ENCODE data around the gene CYBB.

The CYBB gene

DNA sequence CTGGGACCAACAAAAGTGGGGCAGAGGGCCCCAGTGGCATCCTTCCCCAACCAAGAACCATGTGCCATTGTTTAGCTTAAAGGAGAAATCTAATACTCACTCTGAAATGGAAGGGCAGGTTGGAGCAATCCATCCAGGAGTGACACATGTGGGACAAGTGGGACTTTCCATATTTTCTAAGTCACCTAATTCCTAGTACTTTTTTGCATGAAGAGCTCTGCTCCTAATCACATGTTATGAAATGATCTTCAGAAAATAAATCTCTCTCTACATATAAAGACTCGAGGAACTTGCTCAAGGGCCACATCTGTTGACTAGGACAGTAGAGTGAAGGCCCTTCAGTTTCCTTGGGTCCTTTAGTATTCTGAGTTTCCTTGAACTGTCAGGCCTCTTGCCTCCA lies 2.5 kb downstream of the CYBB start:
- TF ChIP-seq POLR2AphosphoS5 (IDR thresholded peaks at IDR 0.05; ENCODE audit: low read depth) (no peak), SPI1 (IDR thresholded peaks at IDR 0.05; ENCODE audit: borderline replicate concordance, low read depth) (no peak), GABPA (IDR thresholded peaks at IDR 0.05; ENCODE audit: low read depth) (no peak)
- TF ChIP-seq, protein P1, sequence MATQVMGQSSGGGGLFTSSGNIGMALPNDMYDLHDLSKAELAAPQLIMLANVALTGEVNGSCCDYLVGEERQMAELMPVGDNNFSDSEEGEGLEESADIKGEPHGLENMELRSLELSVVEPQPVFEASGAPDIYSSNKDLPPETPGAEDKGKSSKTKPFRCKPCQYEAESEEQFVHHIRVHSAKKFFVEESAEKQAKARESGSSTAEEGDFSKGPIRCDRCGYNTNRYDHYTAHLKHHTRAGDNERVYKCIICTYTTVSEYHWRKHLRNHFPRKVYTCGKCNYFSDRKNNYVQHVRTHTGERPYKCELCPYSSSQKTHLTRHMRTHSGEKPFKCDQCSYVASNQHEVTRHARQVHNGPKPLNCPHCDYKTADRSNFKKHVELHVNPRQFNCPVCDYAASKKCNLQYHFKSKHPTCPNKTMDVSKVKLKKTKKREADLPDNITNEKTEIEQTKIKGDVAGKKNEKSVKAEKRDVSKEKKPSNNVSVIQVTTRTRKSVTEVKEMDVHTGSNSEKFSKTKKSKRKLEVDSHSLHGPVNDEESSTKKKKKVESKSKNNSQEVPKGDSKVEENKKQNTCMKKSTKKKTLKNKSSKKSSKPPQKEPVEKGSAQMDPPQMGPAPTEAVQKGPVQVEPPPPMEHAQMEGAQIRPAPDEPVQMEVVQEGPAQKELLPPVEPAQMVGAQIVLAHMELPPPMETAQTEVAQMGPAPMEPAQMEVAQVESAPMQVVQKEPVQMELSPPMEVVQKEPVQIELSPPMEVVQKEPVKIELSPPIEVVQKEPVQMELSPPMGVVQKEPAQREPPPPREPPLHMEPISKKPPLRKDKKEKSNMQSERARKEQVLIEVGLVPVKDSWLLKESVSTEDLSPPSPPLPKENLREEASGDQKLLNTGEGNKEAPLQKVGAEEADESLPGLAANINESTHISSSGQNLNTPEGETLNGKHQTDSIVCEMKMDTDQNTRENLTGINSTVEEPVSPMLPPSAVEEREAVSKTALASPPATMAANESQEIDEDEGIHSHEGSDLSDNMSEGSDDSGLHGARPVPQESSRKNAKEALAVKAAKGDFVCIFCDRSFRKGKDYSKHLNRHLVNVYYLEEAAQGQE (IDR thresholded peaks at IDR 0.05; ENCODE audit: insufficient replicate concordance, low read depth), result no peak
- TF ChIP-seq, protein P2, sequence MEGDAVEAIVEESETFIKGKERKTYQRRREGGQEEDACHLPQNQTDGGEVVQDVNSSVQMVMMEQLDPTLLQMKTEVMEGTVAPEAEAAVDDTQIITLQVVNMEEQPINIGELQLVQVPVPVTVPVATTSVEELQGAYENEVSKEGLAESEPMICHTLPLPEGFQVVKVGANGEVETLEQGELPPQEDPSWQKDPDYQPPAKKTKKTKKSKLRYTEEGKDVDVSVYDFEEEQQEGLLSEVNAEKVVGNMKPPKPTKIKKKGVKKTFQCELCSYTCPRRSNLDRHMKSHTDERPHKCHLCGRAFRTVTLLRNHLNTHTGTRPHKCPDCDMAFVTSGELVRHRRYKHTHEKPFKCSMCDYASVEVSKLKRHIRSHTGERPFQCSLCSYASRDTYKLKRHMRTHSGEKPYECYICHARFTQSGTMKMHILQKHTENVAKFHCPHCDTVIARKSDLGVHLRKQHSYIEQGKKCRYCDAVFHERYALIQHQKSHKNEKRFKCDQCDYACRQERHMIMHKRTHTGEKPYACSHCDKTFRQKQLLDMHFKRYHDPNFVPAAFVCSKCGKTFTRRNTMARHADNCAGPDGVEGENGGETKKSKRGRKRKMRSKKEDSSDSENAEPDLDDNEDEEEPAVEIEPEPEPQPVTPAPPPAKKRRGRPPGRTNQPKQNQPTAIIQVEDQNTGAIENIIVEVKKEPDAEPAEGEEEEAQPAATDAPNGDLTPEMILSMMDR (IDR thresholded peaks at IDR 0.05; ENCODE audit: insufficient read depth, low read length), result no peak
- H3K27ac ChIP-seq (replicated peaks), result peak overlapping the region; percentile 94
- H3K4me3 ChIP-seq (replicated peaks; ENCODE audit: insufficient read depth, low read length), result peak overlapping the region; percentile 42

DNA sequence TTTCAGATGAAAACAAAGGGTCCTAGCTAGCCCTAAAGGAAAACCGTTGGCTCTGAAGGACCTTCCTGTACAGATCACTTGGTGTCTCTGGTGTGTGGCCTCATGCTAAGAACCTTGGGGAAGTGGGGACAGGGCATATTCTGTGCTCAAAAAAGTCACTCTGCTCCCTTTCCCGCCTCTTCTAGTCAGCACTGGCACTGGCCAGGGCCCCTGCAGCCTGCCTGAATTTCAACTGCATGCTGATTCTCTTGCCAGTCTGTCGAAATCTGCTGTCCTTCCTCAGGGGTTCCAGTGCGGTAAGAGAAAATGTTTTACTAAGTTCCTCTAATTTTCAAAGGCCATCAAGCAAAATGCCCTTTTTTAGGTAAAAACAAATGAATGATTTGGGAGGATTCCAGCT lies 3.4 kb downstream of the CYBB start:
- no peaks in the 10 kb centered on the region for H3K27me3 ChIP-seq (ENCODE audit: insufficient read depth, poor library complexity, severe bottlenecking)
- H3K27ac ChIP-seq (replicated peaks), result peak overlapping the region; percentile 94
- H3K4me3 ChIP-seq (replicated peaks; ENCODE audit: insufficient read depth, low read length), result no peak overlapping the region
- DNase-seq (ENCODE audit: low read depth in 1 of 2, low spot score in 1 of 2), result peak in 1 of 2 experiments; percentile 96
- no peak for TF ChIP-seq GABPA (IDR thresholded peaks at IDR 0.05; ENCODE audit: low read depth)
- TF ChIP-seq, protein P2 (IDR thresholded peaks at IDR 0.05; ENCODE audit: insufficient read depth, low read length), result no peak
- TF ChIP-seq, protein P1 (IDR thresholded peaks at IDR 0.05; ENCODE audit: insufficient replicate concordance, low read depth), result no peak
- peak; percentile 66; the same call in 1 of the 2 replicates for TF ChIP-seq SPI1 (IDR thresholded peaks at IDR 0.05; ENCODE audit: borderline replicate concordance, low read depth)
- peak; percentile 60 for TF ChIP-seq POLR2AphosphoS5 (IDR thresholded peaks at IDR 0.05; ENCODE audit: low read depth)

More for the DNA sequence above, 2.5 kb downstream of the CYBB start:
- no peaks in the 10 kb centered on the region for H3K27me3 ChIP-seq (ENCODE audit: insufficient read depth, poor library complexity, severe bottlenecking)
- DNase-seq (ENCODE audit: low read depth in 1 of 2, low spot score in 1 of 2), result no peak

DNA sequence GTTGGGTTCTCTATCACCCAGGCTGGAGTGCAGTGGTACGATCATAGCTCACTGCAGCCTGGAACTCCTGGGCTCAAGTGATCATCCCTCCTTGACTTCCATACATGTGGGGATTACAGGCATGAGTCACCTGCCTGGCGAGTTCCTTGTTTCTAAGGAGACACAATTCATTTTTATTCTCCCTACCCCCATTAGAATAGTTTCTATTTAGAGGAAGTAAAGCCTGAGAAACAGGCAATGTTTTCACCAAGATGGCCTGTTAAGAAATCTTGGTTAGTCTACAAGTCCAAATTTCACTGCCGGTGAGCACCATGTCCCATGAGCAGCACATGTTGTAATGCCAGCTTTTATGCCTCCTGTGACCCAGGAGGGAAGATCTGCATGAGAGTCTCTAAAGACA lies 5.7 kb downstream of the CYBB start:
- Histone ChIP-seq H3K27ac (replicated peaks) (peak overlapping the region; percentile 94), H3K27me3 (ENCODE audit: insufficient read depth, poor library complexity, severe bottlenecking) (no peaks in the 10 kb centered on the region), H3K4me3 (replicated peaks; ENCODE audit: insufficient read depth, low read length) (0 out of 2 replicates have a peak overlapping the region, but pooled peaks have one; percentile 4)
- TF ChIP-seq GABPA (IDR thresholded peaks at IDR 0.05; ENCODE audit: low read depth), result no peak
- no peak for TF ChIP-seq POLR2AphosphoS5 (IDR thresholded peaks at IDR 0.05; ENCODE audit: low read depth)
- TF ChIP-seq, protein P2 (IDR thresholded peaks at IDR 0.05; ENCODE audit: insufficient read depth, low read length), result no peak
- peak; percentile 37; the same call in 1 of the 2 replicates for TF ChIP-seq SPI1 (IDR thresholded peaks at IDR 0.05; ENCODE audit: borderline replicate concordance, low read depth)
- peak in 1 of 2 experiments; percentile 86 for DNase-seq (ENCODE audit: low read depth in 1 of 2, low spot score in 1 of 2)
